Inflammatory macrophage treated with lipopolysaccharide for 1 hour (primary cell): Measurements from ENCODE around the gene HTR3B.

Experiments used
- DNase-seq, 2 donors: peaks; one replicate each; pipeline ENCODE4 v3.0.0-alpha.2; 2020 to 2022

HTR3B gene

GRCh38 chr11:113947994-113948393 is 43.4 kb downstream of the HTR3B start:
- no peak for DNase-seq

- no peak for DNase-seq
Observed at GRCh38 chr11:113949891-113950290, 45.3 kb downstream of the HTR3B start.

DNA sequence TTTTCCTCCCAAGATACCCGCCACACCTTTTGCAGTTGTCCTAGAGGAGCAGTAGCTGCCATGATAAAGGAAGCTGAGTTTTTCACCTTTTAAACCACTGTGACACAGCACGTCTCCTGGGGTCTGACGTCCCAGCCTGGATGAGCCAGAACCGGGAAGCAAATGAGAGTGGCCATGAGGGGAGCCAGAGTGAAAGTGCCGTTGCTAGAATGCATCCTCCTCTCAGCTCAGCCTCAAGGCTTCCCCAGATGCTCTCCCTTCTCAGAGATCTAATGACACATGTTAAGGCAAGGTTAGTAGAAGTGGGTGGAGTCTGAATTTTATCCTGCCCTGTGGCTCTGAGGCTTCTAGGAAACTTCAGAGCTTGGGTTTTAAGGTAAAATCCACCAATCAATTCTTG is 46.9 kb downstream of the HTR3B start:
- DNase-seq, result no peak

DNA sequence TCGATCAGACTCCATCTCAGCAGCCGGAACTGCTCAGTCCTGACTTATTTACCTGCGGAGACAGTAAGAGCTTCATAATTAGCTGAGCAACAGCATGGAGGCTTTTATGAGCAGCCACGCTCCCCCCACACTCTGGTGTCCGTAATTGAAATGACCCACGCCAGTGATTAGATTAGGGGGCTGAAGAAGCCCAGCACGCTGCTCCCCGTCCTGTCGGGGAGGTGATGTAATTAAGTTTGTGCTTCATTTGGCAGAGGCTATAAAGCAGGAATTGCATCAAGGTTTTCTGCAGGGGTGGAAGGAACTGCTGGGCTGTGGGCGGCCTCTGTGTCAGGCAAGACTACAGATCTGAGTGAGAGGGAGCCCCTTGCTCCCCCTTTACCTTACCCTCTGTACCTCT is 47.5 kb downstream of the HTR3B start:
- peak; percentile 32 to 69 for DNase-seq

- DNase-seq, result peak; percentile 51 to 76
Observed at GRCh38 chr11:113952588-113952987, 48.0 kb downstream of the HTR3B start.

- no peak for DNase-seq
Observed at GRCh38 chr11:113954235-113954634, 49.6 kb downstream of the HTR3B start.

GRCh38 chr11:113956986-113957385 is 52.4 kb downstream of the HTR3B start:
- DNase-seq, result no peak

GRCh38 chr11:113960702-113961330 is 56.2 kb downstream of the HTR3B start:
- no peak for DNase-seq

DNA sequence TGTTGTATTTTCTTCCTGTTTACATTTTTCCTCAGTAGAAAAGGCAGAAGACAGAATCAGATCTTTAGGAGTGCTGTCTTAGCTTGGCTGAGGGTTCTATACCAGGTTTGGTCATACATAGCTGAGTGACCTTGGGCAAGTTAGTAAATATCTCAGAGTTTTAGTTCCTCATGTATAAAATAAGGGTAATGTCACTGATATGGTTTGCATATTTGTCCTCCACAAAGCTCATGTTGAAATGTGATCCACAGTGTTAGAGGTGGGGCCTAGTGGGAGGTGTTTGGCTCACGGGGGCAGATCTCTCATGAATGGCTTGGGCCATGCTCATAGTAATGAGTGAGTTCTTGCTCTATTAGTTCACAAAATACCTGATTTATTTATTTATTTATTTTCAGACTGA is 62.8 kb downstream of the HTR3B start:
- no peak for DNase-seq

DNA sequence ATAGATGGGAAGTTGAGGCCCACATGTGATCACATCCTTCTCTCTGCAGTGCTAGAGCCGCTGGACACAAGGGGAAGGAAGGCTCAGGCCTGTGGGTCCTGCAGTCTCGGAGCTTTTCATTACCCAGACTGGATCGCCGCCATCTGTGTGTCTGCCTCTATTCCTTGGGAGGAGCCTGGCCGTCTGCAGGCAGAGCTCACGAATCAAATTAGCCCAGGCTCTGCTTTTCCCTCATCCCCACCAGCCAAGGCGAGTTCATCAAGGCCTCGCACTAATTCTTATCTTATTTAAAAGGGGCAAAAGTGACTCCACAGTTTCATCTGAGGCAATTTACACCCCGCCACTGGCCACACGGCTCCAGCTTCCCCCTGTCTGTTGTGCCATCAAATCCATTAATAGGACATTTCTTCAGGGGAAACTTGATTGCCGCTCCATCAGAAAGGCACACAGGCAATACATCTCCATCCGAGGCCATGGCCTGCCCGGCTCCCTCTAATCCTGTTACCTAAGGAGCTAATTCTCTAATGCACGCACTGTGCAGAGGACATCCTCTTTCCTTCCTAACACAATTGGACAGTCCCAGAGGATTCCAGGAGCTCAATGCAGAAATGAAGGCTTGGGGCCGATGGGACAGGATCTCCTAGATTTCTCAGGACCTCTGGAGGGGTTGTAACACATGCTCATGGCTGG is 67.1 kb downstream of the HTR3B start:
- no peak for DNase-seq

- DNase-seq, result no peak
Observed at GRCh38 chr11:113974741-113975470, 70.3 kb downstream of the HTR3B start, which contains the start of gene HTR3A. Gene HTR3A, plus strand, starts transcription at chr11:113975108. Its CDS starts 218 bp downstream, at chr11:113975326.

- no peak for DNase-seq
Observed at GRCh38 chr11:113977071-113977490, 72.5 kb downstream of the HTR3B start.

- no peak for DNase-seq
Observed at GRCh38 chr11:113977701-113978100, 73.1 kb downstream of the HTR3B start.

DNA sequence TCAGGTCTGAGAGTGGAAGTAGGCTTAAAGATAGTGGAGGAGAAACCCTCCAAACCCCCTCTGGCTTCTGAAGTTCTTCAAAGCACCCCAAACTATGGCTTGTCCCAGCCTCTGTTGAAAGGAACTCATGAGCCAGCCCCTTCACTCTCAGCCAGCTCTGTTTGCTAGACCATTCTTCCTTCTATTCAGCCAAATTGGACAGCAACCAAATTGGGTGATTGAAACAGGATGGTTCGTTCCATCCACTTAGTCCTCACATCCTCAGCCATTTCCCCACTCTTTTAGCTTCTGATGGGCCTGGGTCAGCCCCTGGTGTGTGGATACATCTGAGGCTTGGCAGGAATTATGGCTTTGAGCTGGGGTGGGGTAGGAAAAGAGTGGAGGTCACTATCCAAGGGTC is 74.8 kb downstream of the HTR3B start:
- DNase-seq, result no peak

GRCh38 chr11:113980785-113981184 is 76.2 kb downstream of the HTR3B start:
- no peak for DNase-seq

GRCh38 chr11:113982306-113982705 is 77.7 kb downstream of the HTR3B start:
- DNase-seq, result no peak

DNA sequence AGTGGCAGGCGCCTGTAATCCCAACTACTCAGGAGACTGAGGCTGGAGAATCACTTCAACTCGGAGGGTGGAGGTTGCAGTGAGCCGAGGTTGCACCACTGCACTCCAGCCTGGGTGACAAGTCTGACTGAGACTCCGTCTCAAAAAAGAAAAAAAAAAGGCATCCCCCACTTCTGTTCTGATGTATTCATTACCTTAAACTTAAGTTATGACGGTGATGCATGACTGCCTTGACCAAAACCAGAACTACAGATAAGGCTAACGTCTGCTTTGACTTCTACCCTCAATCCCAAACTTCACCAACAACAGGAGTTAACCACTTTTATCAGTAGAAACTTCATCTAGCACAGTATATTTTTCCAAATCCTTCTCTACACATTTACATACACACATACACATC is 80.2 kb downstream of the HTR3B start:
- no peak for DNase-seq

GRCh38 chr11:113985906-113986305 is 81.3 kb downstream of the HTR3B start:
- no peak for DNase-seq

DNA sequence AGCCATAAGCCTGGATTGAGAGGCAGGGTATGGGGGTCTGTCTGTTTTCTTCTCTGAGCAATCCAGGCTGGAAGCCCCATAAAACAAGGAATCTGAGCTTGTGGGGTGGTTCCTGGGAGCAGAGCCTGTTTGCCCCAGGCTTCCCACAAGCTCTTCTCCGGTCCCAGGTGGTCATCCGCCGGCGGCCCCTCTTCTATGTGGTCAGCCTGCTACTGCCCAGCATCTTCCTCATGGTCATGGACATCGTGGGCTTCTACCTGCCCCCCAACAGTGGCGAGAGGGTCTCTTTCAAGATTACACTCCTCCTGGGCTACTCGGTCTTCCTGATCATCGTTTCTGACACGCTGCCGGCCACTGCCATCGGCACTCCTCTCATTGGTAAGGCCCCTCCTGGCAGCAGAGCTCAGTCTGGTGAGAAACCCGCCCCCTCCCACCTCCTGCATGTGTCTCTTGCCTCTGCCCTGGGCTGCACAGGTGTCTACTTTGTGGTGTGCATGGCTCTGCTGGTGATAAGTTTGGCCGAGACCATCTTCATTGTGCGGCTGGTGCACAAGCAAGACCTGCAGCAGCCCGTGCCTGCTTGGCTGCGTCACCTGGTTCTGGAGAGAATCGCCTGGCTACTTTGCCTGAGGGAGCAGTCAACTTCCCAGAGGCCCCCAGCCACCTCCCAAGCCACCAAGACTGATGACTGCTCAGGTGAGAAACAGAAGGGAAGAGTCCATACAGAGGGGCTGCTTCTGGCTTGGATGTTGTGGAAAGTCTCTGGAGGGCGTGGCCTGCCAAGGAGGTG is 82.0 kb downstream of the HTR3B start:
- no peak for DNase-seq

DNA sequence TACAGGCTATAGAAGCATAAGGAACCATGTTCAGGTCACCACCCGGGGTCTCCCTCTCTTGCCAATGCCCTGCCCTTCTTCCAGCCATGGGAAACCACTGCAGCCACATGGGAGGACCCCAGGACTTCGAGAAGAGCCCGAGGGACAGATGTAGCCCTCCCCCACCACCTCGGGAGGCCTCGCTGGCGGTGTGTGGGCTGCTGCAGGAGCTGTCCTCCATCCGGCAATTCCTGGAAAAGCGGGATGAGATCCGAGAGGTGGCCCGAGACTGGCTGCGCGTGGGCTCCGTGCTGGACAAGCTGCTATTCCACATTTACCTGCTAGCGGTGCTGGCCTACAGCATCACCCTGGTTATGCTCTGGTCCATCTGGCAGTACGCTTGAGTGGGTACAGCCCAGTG is 84.8 kb downstream of the HTR3B start:
- no peak for DNase-seq

DNA sequence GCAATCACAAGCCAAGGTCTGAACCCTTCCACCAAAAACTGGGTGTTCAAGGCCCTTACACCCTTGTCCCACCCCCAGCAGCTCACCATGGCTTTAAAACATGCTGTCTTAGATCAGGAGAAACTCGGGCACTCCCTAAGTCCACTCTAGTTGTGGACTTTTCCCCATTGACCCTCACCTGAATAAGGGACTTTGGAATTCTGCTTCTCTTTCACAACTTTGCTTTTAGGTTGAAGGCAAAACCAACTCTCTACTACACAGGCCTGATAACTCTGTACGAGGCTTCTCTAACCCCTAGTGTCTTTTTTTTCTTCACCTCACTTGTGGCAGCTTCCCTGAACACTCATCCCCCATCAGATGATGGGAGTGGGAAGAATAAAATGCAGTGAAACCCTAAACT is 85.3 kb downstream of the HTR3B start:
- no peak for DNase-seq

DNA sequence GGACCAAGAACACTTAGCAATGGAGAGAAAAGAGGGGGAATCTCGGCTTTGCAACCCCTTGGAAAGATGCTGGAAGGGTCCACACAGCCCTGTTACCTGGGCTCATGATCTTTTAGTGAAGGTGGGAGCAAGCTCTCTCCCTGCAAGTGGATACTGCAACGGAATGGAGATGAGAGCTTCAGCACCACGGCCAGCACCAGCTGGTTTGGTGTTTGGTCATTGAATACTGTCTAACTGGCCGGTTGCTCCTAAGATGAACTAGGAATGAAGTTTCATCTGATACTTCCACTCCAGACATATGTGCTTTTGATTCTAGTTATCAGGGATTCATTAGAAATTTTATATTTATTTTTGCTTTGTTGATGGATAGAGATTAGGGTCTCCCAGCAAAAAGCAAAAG is 86.6 kb downstream of the HTR3B start:
- DNase-seq, result peak in 1 of 2 donors; percentile 17
